CD4-positive, alpha-beta T cell treated with Interleukin-15 for 4 hours (primary cell): ENCODE results near the gene NFS1.
"Not testable (repeated sequence)": the region's sequence is repeated elsewhere in the genome, so short reads cannot be mapped to it uniquely, and the experiment has no call there.

Experiments used
- DNase-seq: peaks from one replicate; pipeline ENCODE4 v3.0.0-alpha.2; 2020; ENCODE audit warnings: low spot score

Gene NFS1

DNA sequence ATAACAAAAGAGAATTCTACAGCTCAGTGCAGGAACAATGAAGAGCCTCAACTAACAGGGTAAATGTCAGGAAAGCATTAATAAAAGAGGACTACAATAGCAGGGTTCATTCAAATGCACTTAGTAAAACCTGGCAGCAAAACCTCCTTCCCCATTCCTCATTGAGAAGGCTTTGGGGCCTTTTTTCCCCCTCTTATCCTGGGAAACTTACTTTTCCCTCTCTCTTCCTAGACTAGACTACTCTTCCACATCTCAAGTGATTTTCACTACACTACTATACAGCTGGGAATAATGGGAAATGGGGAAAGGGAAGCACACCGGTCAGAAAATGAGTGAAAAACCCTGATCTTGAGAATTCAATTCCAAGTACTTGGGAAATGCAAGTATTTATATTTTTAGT lies 10.1 kb upstream of the NFS1 start:
- DNase-seq: no peak

GRCh38 chr20:35708502-35708901 lies 9.3 kb upstream of the NFS1 start:
- DNase-seq: no peak

DNA sequence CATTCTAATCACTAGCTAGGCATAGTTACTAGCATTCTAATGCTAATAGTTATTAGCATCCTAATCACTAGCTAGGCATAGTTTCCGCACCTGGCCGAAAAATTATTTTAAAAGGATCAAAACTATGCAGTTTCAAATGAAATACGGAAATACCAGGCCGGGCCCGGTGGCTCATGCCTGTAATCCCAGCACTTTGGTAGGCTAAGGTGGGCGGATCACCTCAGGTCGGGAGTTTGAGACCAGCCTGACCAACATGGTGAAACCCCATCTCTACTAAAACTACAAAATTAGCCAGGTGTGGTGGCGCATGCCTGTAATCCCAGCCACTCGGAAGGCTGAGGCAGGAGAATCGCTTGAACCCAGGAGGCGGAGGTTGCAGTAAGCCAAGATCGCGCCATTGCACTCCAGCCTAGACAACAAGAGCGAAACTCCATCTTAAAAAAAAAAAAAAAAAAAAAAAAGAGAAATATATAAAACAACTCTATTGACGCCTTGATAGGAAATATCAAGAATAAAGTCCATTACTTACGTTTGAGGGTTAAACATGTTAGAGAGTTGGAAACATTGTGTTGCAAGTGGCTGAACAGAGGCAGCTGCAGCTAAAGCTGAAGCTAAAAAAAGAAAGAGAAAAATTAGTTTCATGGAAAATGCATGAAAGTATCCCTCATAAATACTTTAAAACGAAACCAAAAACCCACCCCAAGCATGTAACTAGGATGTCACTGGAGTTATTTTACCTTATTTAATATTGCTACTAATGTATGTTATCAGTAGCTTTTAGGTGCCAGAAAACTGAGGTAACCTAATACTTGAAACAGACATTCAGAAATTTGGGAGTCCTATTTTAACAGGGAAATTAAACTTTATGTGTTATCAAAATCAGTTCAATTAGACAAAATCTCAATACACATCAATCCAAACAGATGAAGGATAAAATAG lies 7.7 kb upstream of the NFS1 start:
- not testable (repeated sequence) for DNase-seq

DNA sequence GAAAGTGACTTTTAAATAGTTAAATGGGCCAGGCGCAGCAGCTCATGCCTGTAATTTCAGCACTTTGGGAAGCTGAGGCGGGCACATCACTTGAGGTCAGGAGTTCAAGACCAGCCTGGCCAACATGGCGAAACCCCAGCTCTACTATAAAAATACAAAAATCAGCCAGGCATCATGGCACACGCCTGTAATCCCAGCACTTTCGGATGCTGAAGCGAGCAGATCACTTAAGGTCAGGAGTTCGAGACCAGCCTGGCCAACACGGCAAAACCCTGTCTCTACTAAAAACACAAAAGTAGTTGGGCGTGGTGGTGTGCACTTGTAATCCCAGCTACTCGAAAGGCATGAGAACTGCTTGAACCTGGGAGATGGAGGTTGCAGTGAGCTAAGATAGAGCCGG lies 6.7 kb upstream of the NFS1 start:
- not testable (repeated sequence) for DNase-seq

GRCh38 chr20:35704514-35705261 lies 5.5 kb upstream of the NFS1 start:
- DNase-seq: no peak

DNA sequence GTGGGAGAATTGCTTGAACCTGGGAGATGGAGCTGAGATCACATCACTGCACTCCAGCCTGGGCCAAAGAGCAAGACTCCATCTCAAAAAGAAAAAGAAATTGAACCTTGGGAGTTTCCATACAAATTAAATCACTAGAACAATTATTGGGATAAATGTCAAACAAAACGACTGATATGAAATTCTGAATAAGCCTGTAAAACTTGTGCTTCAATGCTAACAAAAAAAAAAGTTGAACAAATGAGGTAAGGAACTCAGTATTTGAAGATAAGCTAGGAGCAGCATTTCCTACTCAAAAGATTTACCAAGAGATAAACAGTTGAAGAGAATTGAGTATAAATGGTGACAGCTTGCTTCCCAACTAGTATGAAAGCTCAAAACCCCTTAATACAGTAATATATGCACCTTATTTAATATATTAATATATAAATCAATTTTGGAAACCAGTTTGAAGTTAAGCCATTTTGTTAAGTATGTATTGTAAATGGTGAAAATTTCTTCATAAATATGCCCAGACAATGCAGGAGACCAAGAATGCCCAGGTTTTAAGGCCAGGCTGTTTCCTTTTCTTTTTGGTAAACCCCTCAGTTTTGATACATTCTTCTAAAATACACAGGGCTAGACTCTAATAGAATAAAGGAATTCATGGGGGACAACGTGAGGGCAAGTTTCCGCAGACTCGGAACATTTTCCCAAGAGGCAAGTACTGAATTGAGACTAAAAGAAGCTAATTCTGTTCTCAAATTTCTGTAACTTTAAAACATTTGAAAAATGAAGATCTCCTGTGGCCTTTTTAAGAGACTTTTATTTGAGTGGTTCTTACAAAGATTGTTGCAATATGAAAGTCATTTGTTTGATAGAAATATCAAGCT lies 3.9 kb upstream of the NFS1 start:
- no peak for DNase-seq

DNA sequence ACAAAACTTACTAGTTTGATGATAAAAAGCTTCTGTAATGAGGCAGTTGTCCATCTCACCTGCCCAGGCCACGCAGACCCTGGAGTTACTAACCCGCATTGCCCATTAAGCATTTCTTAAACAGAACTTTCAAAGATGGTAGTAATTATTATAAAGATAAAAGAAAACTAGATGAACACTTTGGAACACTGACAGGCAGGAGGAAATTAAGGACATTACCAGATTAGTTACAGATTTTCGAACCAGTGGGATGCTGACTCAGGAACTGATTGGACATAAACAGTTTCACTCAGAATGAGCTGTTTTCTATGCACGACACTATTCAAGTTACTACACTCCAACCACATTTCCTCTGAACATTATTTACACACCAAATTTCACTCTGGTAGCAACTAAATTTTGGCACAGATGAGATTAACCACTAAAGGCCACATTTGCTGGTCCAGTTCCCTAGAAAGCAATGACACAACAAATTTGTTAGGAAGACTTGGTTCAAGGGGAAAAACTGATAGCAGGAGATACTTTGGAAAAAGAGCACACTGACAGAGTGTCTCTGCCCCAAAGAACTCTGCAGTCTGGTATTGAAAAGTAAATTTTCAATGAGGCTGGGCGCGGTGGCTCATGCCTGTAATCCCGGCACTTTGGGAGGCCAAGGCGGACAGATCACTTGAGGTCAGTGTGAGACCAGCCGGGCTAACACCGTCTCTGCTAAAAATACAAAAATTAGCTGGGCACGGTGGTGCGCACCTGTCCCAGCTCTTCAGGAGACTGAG lies 3.1 kb upstream of the NFS1 start:
- DNase-seq: no peak

DNA sequence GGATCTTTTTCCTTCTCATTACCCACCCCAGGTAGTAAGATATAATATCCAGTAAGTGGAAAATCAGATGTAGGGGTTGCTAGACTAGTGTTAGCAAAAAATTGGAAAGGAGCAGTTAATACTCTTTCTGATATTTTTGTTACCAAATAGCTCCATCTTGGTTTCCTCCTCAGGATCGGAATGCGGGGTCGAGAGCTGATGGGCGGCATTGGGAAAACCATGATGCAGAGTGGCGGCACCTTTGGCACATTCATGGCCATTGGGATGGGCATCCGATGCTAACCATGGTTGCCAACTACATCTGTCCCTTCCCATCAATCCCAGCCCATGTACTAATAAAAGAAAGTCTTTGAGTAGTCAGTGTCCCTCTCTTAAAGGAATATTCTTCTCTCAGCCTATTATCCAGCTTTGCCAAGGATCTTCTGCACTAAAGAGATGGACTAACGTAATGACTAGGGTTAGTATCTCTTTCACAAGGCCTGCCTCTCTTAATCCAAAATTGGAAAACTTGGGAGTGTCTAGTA lies 1.5 kb upstream of the NFS1 start:
- DNase-seq: no peak

DNA sequence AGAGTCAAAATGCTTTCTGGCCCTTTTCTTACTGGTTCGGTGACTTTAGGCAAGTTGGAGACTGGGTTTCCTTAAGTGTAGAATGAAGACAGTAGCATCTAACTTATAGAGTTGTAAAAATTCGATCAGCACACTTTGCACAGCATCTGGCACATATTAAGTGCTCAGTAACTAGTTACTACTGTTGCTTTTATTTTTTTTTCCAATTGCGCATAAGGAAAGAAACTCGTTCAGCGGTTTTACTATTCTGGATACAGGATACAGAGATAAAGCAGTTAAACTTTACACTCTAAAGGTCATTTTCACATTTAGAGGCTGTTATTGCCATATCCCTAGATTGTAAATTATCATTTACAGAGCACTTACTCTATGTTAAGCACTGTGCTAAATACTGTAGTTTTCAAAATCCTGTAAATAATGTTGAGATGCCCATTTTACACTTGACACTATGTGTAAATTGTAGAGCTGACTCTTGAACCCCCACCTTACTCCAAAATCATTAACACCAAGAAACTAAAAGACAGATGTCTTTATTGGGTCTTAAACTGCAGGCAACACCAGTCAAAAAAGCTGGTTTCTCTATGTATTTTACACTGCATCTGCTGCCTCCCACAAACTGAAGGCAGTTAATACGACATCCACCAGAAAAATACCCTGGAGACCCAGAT lies 939 bp upstream of the NFS1 start:
- DNase-seq: no peak

GRCh38 chr20:35698298-35699126 lies 640 bp downstream of the NFS1 start:
- no peak for DNase-seq

GRCh38 chr20:35697696-35698297 lies 1.4 kb downstream of the NFS1 start:
- no peak for DNase-seq

- no peak for DNase-seq
Measured at GRCh38 chr20:35695978-35696377, 3.2 kb downstream of the NFS1 start.

DNA sequence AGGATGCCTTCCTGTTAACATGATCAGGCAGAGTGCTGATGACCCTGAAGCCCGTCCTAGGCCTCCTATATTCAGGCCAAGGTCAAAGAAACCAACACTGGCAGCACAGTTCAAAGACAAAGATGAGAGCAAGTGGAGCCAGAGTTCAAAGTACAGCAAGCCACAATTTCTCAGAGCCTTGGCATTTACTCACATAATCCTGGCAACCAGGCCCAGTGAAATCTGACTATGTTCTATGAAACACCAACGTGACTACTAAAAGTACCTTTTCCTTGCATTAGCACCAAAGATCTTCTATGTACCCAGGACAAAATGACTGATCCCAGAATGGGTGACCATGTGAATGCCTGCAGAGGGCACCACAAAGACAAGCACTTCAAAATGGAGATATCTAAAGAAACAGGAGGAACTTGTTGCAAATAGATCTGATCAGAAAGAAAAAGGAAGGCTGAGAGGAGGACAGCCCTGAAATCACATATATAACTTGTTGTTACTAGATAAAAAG lies 3.9 kb downstream of the NFS1 start:
- DNase-seq: no peak

DNA sequence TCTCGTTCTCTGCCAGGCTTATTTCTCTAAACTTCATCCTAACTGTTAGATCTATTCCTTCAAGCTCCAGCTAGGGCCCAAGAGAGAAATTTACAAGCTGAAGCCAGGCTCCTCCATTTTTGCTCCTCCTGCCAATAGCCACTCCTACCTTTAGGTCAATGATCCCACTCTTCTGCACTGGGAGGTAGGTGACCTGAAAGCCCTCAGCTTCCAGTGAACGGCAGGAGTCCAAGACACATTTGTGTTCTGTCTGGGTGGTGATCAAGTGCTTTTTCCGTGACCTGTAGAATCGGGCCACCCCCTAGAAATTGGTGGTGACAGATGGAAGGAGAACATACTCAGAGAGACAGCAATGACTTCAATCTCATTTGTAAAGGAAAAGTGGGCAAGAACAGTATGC lies 8.9 kb downstream of the NFS1 start:
- no peak for DNase-seq

GRCh38 chr20:35686872-35687271 lies 12.3 kb downstream of the NFS1 start:
- not testable (repeated sequence) for DNase-seq

- DNase-seq: not testable (repeated sequence)
Measured at GRCh38 chr20:35685368-35685767, 13.8 kb downstream of the NFS1 start.

- DNase-seq: no peak
Measured at GRCh38 chr20:35681960-35682359, 17.2 kb downstream of the NFS1 start.

DNA sequence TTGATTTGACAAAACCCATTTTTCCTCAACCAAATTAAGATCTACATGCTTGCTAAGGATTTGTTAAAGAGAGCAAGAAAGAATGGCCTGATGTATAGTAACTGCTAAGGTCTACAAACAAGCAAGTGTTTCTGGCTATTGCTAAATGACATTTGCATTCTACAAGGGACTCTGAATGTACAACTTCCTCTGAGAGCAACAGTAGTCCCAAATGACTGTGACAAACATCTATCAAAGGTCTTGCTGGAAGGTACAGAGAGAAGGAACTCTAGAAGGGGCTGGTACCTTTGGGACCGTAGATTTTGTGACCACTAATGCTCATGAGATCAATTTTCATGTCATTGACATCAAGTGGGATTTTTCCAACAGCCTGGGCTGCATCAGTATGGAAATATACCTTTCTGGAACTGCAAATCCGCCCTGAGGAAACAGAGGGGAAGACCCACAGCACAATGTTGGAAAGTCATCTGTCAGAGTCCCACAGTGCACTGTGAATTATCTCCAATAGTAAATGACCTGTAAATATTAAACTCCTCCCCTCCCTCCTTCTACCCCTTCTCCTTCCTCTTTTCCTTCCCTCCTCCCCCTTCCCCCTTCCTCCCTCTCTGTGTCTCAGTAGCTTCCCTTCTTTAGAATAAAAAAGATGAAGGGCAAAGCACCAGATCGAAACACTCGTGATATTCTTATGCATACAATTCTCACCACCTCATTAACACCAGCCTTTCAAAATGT lies 18.5 kb downstream of the NFS1 start:
- no peak for DNase-seq
